NCI-H1105 (cell line): ENCODE measurements around the gene PTPN7.
"Not testable (repeated sequence)": the region's sequence is repeated elsewhere in the genome, so short reads cannot be mapped to it uniquely, and the experiment has no call there.

Experiments used
- DNase-seq: peaks from one replicate; lab custom pipeline; 2025; lab: John Stamatoyannopoulos, UW

PTPN7 gene

DNA sequence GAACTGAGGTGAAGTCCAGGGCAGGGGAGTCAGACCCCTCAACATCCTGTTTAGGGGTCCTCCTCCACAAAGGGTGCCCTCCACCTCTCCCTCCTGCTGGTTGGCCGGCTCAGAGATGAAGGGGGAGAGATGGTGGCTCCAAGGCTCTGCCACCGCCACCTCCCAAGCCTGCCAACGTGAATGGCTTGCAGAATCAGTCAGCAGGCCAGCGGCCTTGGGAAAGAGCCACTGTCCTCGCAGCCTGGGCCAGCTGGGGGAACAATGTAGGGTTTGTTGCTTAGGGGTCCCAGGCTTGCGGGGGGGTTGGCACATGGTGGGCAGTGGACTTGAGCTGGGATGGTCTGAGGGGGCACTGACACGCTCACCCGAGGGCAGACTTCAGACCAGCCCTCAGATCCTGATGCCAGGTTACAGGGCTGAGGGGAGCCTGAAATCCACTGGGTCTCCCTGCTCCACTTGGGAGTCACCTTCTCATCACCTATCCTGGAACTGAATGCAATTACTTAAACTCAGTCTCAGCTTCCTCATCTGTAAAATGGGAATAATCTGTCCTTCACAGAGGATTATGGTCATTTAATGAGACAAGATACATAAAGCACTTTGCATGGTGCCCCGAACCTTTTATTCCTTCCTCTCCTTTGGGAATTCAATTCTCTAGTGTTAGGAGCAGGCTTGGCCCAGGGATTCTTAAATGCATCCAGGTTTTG, 29.4 kb downstream of the PTPN7 start:
- no peak for DNase-seq

DNA sequence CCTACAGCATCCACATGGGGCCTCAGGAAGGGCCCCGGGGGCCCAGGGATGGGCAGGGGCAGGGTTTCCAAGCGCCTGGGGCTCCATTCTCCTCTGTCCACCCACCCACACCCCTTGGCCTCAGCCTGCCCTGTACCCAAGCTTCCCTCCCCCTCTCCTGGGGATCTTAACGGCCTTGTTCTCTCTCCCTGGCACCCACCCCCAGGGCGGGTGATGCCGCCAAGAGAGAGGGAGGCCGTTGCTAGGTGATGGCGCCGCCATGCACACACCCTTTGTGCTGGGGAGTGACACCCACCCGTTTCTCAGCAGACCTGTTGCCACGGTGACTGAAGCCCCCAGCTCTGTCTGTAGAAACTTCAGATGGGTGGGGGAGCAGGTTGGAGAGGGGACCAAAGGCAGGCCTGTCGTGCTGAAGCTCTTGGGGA, 30.1 kb downstream of the PTPN7 start:
- DNase-seq = peak; percentile 32

DNA sequence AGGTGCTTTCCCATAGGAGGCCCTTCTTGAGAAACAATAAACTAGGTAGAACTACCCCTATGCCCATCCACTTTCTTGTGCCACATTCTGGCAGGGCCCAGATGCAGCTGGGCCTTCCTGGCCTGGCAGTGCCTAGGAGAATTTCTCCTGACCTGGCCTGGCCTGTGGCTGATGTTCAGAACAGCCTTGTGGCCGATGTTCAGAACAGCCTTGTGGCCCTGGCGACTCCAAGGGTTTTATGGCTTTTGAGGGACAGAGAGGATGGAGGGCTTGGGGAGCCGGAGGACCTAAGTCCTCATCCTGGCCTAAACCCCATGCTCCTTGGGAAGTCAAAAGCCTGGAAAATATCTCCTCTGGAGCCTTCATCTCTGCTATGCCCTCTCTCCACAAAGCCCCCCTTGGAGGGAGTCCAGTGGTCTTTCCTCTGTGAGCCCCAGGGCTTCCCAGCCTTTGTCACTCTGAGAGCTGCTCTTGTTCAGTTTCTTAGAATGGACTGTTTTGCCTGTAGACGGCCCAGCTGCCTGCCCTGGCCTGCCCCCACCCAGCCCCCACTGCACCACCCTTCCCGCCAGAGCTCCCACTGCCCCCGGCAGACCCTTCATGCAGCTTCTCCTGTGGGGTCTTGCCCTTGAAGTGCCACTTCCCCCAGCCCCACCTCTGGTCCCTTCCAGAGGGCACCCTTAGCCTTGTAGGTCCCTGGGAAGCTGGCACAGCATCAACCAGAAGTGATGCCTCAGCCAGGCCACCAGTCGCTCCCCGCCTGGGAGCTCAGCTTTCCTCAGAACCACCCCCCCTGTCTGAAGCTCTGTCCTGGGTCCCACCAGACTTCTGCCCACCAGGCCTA, 30.7 kb downstream of the PTPN7 start:
- DNase-seq = no peak

DNA sequence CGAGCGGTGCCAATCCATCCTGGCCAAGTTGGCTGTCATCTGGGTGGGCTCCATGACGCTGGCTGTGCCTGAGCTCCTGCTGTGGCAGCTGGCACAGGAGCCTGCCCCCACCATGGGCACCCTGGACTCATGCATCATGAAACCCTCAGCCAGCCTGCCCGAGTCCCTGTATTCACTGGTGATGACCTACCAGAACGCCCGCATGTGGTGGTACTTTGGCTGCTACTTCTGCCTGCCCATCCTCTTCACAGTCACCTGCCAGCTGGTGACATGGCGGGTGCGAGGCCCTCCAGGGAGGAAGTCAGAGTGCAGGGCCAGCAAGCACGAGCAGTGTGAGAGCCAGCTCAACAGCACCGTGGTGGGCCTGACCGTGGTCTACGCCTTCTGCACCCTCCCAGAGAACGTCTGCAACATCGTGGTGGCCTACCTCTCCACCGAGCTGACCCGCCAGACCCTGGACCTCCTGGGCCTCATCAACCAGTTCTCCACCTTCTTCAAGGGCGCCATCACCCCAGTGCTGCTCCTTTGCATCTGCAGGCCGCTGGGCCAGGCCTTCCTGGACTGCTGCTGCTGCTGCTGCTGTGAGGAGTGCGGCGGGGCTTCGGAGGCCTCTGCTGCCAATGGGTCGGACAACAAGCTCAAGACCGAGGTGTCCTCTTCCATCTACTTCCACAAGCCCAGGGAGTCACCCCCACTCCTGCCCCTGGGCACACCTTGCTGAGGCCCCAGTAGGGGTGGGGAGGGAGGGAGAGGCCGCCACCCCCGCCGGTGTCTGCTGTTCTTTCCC, 32.4 kb downstream of the PTPN7 start:
- DNase-seq = no peak

DNA sequence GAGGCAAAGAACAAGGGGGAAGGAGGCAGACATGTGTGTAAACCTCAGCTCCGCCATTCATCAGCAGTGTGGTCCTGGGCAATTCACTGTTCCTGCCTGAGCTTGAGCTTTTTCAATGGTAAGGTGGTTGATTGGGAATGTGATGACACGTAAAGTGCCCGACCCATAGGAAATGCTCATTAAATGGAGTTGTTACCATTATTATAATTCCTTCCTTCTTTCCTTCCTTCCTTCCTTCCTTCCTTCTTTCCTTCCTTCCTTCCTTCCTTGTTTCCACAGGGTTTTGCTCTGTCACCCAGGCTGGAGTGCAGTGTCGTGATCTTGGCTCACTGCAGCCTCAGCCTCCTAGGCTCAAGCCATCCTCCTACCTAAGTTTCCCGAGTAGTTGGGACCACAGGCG, 33.3 kb downstream of the PTPN7 start:
- no peak for DNase-seq

DNA sequence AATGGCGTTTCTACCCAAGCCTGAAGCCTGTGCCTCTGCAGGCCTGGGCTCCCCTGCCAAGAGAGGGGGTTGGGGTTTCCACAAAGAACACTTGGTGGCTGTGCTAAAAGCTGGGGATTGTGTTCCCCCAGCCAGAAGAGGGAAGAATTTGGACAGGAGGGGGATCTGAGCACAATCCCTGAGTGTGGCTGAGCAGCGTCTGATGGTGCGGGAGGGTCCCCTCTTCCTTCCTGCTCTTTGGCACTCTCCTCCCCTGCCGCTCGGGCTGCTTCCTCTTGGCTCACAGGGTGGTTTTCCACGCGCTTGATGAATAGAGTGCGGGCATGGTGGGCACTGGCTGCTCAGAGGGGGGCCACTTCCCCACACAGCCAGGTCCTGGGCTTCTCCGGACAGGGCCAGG, 34.0 kb downstream of the PTPN7 start:
- no peak for DNase-seq

DNA sequence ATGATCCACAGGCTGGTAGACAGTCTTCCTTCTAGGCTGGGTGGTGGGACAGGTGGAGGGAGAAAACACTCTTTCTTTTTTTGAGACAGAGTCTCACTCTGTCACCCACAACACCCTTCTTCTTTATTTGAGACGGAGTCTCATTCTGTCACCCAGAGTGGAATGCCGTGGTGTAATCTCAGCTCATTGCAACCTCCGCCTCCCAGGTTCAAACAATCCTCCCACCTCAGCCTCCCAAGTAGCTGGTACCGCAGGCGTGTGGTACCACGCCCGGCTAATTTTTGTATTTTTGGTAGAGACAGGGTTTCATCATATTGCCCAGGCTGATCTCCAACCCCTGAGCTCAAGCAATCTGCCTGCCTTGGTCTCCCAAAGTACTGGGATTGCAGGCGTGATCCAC, 34.8 kb downstream of the PTPN7 start:
- DNase-seq = no peak

DNA sequence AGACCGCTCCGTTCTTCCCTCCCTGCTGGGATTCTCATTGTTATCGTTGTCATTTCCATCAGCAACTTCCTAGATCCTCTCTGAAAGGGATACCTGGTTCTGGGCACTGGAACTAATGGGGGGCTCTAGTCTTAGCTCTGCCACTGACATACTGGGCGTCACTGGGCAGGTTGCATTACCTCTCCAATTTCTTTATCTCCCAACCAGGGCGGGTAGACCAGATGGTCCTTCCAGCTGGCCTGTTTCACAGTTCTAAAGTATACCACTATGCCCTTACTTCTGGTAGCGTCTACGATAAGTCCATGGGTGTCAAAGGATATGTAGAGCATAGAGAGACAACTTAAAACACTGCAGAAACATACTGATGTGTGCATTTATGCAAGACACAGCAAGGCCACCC, 36.3 kb downstream of the PTPN7 start:
- no peak for DNase-seq

DNA sequence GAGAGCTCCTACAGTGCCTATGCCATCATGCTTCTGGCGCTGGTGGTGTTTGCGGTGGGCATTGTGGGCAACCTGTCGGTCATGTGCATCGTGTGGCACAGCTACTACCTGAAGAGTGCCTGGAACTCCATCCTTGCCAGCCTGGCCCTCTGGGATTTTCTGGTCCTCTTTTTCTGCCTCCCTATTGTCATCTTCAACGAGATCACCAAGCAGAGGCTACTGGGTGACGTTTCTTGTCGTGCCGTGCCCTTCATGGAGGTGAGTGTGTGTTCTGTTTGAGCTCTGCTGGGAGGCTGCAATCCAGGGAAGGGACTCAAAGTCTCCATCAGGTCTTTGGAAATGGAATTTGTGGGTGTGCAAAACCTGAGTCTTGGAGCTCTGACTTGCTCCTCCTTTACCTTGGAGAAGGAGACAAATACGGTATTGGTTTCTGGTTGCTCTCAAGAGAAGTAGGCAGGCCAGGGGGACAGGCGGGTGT, 37.0 kb downstream of the PTPN7 start:
- no peak for DNase-seq

DNA sequence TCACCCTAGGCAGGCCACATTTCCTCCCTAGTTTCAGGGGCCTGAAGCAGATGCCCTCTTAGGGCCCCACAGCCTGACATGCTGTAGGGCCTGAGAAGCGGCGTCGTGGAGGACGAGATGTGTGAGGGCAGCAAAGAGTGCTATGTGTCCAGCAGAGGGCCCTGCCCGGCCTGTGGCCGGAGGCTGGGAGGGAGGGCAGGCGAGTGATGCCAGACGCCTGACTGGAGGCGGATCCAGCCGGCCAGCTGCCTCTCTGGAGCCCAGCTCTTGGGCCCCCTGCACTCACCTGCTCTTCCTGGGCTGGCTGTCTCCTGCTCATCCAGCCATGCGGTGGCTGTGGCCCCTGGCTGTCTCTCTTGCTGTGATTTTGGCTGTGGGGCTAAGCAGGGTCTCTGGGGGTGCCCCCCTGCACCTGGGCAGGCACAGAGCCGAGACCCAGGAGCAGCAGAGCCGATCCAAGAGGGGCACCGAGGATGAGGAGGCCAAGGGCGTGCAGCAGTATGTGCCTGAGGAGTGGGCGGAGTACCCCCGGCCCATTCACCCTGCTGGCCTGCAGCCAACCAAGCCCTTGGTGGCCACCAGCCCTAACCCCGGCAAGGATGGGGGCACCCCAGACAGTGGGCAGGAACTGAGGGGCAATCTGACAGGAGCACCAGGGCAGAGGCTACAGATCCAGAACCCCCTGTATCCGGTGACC, 37.6 kb downstream of the PTPN7 start, which contains the start of gene GPR37L1:
Gene GPR37L1 (plus strand): TSS at position 279 of the 697 bp plus-strand sequence. CDS start 47 bp downstream, at position 326.
- DNase-seq = no peak

DNA sequence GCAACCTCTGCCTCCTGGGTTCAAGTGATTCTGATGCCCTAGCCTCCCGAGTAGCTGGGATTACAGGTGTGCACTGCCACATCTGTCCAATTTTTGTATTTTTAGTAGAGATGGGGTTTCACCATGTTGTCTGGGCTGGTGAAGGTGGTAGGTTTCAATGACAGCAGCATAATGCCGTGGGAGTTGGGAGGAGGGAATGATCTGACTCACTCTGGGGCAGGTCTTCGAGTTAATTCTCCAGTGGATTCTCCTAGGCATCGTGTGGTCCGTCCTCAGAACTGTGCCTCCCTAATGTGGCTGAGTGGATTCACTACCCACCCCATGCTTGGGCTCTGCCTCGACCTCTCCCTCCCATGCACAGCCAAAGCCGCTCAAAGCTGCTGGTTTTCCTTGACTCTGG, 39.4 kb downstream of the PTPN7 start:
- no peak for DNase-seq

DNA sequence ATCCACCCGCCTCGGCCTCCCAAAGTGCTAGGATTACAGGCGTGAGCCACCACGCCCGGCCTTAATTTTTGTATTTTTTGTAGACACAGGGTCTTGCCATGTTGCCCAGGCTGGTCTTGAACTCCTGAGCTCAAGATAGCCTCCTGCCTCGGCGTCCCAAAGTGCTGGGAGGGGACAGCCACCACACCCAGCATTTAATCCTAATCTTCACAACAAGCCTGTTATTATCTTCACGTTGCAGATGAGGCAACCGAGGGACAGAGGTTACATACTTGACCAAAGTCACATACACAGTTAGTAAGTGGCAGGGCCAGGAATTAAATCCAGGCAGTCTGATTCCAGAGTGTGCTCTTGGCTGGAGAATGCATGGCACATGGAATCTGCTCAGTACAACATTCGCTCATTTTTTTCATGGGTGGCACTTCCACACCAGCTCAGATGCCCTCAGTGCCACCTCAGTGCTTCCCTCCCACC, 42.5 kb downstream of the PTPN7 start:
- DNase-seq = no peak

DNA sequence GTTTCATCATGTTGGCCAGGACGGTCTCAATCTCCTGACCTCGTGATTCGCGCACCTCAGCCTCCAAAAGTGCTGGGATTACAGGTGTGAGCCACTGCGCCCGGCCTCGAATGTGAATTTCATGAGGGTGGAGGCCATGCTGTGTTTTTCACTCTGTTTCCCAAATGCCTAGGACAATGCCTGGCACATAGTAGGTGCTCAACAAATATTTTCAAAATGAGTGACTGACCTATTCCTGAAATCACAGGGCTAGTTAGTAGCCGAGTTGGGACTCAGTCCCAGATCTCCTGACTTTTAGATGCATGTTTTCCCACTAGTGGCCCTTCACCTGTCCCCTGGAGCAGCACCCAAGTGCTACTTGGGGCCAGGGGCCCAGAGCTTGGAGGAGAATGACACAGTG, 44.1 kb downstream of the PTPN7 start:
- DNase-seq = no peak

DNA sequence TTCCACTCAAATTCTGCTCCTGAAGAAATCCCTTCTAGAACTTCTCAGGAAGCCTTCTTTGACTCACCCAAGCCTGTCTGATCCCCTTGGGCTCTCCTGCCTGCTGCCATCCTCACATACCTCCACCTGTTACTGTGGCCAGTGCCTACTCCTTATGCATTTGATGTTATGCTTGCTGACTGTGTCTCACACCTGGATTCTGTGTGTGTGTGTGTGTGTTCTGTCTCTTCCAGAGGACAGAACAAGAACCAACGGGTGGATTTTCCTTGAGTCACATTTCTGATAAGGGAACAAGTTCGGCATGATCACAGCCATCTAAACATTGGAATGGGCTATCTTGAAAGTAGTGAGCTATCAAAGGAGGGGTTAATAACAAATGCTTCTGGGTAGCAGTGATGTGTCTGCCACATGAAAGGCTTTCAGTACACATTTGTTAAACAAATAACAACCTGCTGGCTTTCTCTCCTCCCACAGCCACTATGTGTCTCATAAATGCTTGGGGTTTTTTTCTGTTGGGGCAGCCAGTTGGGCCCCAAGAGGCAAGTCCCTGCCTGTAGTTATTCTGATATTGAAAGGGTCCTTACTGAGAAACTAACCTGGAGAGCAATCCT, 46.6 kb downstream of the PTPN7 start:
- DNase-seq = no peak

DNA sequence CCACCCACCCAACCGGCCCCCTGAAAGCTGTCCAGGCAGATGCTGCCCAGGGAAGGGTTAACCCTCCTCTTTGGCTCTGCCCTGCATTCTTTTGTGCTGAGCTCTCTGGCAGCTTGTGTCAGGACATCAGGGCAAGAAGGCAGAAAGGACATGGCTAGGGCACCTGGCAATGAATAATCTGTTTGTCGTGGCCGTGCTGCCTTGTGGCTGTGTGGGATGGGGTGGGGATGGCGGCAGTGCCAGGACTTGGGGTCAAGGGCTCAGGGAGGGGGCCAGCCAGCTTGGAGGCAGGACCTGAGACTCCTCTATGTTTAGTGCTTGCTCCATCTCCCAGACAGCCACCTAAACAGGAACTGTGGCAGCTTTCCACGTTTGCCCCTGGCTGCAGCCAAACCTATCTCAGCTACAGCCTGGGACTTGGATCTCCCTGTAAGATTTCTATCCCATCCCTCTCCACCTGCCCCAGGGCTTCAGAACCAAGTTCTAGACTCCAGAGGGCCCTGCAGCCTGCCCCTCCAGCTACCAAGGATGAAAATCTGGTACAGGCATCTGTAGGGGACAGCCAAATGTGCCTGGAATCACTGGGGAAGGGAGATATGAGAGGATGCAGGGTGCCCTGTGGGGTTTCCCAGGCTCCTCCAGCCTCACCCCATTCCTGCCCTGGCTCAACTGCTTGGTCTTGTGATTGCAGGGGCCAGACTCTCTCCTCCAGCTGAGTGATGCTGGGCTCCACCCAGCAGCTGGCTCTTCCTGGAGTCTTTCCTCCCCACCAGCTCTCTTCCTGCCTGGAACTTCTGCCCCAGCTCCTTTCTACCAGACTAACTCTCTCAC, 47.3 kb downstream of the PTPN7 start:
- DNase-seq = no peak

DNA sequence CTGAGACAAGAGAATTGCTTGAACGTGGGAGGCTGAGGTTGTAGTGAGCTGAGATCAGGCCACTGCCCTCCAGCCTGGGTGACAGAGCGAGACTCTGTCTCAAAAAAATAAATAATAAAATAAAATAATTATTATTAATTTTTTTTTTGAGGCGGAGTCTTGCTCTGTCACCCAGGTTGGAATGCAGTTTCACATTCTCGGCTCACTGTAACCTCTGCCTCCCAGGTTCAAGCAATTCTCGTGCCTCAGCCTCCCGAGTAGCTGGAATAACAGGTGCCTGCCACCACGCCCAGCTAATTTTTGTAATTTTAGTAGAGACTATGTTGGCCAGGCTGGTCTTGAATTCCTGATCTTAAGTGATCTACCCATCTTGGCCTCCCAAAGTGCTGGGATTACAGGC, 48.8 kb downstream of the PTPN7 start:
- DNase-seq = not testable (repeated sequence)

DNA sequence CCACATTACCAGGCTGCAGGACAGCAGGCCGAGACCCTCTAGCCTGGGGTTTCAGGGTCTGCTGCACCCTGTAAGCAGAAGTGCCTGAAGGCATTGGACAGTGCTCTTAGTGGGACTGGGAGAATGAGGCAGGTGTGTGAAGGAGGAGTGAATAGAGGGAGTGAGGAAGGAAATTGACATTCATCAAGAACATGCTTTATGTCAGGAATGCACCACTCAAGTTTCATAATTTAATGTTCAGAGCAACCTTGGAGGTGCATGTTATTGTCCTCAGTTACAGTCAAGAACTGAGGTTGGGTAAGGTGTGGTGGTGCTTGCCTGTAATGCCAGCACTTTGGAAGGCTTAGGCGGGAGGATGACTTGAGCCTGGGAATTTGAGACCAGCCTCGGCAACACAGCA, 49.4 kb downstream of the PTPN7 start:
- no peak for DNase-seq

DNA sequence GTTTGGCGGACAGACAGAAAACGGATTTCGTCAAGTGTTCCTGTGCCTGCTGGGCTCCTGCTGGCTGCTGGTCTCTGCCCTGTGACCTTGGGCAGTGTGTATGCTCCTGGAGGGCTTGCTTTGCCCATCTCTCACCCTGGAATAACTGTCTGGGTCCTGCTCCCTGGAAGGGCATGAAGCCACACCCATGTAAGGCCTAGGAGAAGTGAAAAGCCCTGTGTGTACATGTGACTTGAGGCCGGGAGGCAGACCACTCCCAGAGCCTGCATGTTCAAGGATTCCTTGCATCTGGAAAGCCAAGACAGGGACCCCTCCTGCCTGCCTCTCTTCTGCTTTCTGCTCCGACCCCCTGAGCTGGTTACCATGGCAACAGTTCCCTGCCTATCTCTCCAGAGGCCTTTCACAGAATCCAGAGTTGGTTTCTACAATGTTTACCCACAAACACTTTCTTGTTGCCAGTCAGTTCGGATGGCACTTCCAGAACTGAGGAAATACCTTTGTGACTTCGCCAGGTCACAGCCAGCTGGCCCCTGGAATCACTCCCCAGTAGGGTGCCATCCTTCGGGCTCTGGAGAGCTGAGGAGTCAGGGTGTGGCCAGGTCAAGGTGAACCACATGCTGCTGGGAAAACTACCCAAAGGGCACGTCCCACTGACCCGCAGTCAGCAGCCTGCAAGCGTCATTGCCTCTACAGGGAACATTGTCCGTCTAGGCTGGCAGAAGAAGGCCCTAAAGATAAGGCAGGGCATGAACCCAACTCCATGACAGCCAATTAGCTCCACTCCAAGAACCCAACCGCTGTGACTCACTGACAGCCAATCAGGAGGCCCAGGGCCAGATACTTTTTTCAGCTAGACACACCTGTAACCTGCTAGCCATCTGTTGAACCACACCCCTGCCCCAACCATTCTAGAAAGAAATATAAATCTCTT, 52.3 kb downstream of the PTPN7 start:
- DNase-seq = peak; percentile 53

DNA sequence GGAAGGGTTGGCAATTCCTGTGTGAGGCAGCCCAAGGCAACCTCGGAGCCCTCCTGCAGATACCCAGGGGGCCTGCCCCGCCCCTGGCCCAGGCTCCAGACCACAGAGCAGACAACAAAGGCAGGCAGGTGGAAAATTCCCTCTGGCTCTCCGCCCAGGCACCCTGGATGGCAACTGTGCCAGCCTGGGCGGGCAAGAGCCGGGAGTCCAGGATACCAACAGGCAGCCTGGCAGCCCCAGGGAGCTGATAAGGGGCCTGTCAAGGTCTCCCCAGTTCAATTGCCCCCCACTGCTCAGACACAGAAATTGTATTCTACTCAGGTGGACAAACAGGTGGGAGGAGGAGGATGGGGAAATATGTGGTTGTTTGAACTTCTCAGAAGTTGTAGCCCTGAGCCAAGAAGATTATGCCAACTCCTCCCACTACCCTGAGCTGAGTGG, 53.1 kb downstream of the PTPN7 start:
- DNase-seq = peak; percentile 92
